ENCODE data around the gene DNAJC6. TPM values are rescaled to one million over a fixed set of nuclear protein-coding genes. Genes with fewer than 3 reads are reported as not detected.
"Not testable (repeated sequence)": the region's sequence is repeated elsewhere in the genome, so short reads cannot be mapped to it uniquely, and the experiment has no call there.

DNAJC6 gene
- total RNA-seq, 2 donors from 2014 or later, result 3.1 to 3.5 TPM

- intact Hi-C loops (cut with DNase I), result no loop called here
- DNase-seq (ENCODE audit: low spot score), result no peak
Measured at GRCh38 chr1:65442442-65442841, 133.1 kb downstream of the DNAJC6 start.

GRCh38 chr1:65443647-65444046, 134.3 kb downstream of the DNAJC6 start:
- intact Hi-C loops (cut with DNase I), result no loop called here
- DNase-seq (ENCODE audit: low spot score), result no peak

GRCh38 chr1:65444128-65444640, 134.8 kb downstream of the DNAJC6 start:
- no peak for DNase-seq (ENCODE audit: low spot score)
- intact Hi-C loops (cut with DNase I), result no loop called here

- intact Hi-C loops (cut with DNase I), result no loop called here
Measured at GRCh38 chr1:65445837-65446236, 136.5 kb downstream of the DNAJC6 start.

GRCh38 chr1:65449214-65449823, 140.0 kb downstream of the DNAJC6 start:
- no peak for DNase-seq (ENCODE audit: low spot score)
- intact Hi-C loops (cut with DNase I), result no loop called here

More at GRCh38 chr1:65445837-65446236, 136.5 kb downstream of the DNAJC6 start:
- DNase-seq (ENCODE audit: low spot score), result no peak

GRCh38 chr1:65455678-65456077, 146.3 kb downstream of the DNAJC6 start:
- intact Hi-C loops (cut with DNase I); DNase-seq (ENCODE audit: low spot score): not testable (repeated sequence)

GRCh38 chr1:65456481-65456880, 147.1 kb downstream of the DNAJC6 start:
- intact Hi-C loops (cut with DNase I), result no loop called here
- no peak for DNase-seq (ENCODE audit: low spot score)

GRCh38 chr1:65457868-65458267, 148.5 kb downstream of the DNAJC6 start:
- intact Hi-C loops (cut with DNase I), result no loop called here
- DNase-seq (ENCODE audit: low spot score), result no peak

GRCh38 chr1:65458730-65459396, 149.5 kb downstream of the DNAJC6 start:
- intact Hi-C loops (cut with DNase I), result no loop called here
- DNase-seq (ENCODE audit: low spot score), result no peak

- intact Hi-C loops (cut with DNase I), result no loop called here
- no peak for DNase-seq (ENCODE audit: low spot score)
Measured at GRCh38 chr1:65459397-65459768, 150.0 kb downstream of the DNAJC6 start.

Other genes starting within 250 kb of the DNAJC6 start
- 10 to 100 TPM; 68.3 to 86.5 TPM for gene AK4, start 161.3 kb upstream of the DNAJC6 start, total RNA-seq
- gene LEPR, start 111.1 kb downstream of the DNAJC6 start, total RNA-seq, result 10 to 100 TPM; 27.1 to 27.7 TPM
- gene LEPROT, start 111.1 kb downstream of the DNAJC6 start, total RNA-seq, result 100 to 1,000 TPM in 1 of 2 donors, 10 to 100 TPM in 1; 81.3 to 105 TPM